C4-2B (cell line): ENCODE measurements around the gene PLAC8.

ENCODE experiments used
- CTCF ChIP-seq: fragments of 450-650 bp; conservative IDR thresholded peaks from 2 replicates; pipeline ENCODE4 v1.5.1; 2017; ENCODE audit warnings: mild to moderate bottlenecking
- ZFX ChIP-seq: fragments of 450-650 bp; IDR thresholded peaks from 2 replicates; pipeline ENCODE4 v1.6.1; 2017

GRCh38 chr4:83139514-83140156 is 25.1 kb upstream of the PLAC8 start:
- no peak for TF ChIP-seq CTCF
- no peak for TF ChIP-seq ZFX
